ENCODE results near the gene SETD7.

- TF ChIP-seq POLR2A (IDR thresholded peaks at IDR 0.05) (no peak), CTCF (IDR thresholded peaks at IDR 0.05) (no peak), POLR2AphosphoS5 (IDR thresholded peaks at IDR 0.05; ENCODE audit: insufficient read depth in 1 of 2, low read depth in 1 of 2) (no peak)
These were observed 74.6 kb downstream of the SETD7 start for GRCh38 chr4:139481465-139481864.

All from vagina (tissue), 2 donors.